Activated CD4-positive, alpha-beta T cell treated with anti-CD3 and anti-CD28 coated beads for 36 hours (primary cell): Measurements from ENCODE around the gene DNAL4. TPM values are rescaled to one million over a fixed set of nuclear protein-coding genes. Genes with fewer than 3 reads are reported as not detected.

Experiments used
- ATAC-seq: fragments of 200-7000 bp; cut with Tn5 transposase; one replicate; pipeline ENCODE4 v1.10.0; 2021; ENCODE audit warnings: mild to moderate bottlenecking, moderate library complexity
- CTCF ChIA-PET: fragments of 350-600 bp; sonication (Branson Sonifier 250); formaldehyde crosslinking; loops from one replicate; lab custom pipeline; 2021; ENCODE audit warnings: antibody characterized with exemption; lab: Charles Lee
- POLR2A ChIA-PET: fragments of 350-600 bp; sonication (Branson Sonifier 250); formaldehyde crosslinking; loops from one replicate; lab custom pipeline; 2021; ENCODE audit warnings: antibody characterized with exemption, inconsistent platforms; lab: Charles Lee
- DNase-seq: peaks from one replicate; pipeline ENCODE4 v3.0.0-alpha.2; 2020
- H3K27ac Mint-ChIP-seq: one replicate; pipeline ENCODE4 v1.8.0; 2021; ENCODE audit warnings: mixed read lengths
- H3K27me3 Mint-ChIP-seq: one replicate; pipeline ENCODE4 v1.8.0; 2021; ENCODE audit warnings: mixed read lengths
- H3K36me3 Mint-ChIP-seq: one replicate; pipeline ENCODE4 v1.8.0; 2021; ENCODE audit warnings: low read depth, mixed read lengths
- H3K4me1 Mint-ChIP-seq: one replicate; pipeline ENCODE4 v1.8.0; 2021; ENCODE audit warnings: mixed read lengths
- H3K4me3 Mint-ChIP-seq: one replicate; pipeline ENCODE4 v1.8.0; 2021; ENCODE audit warnings: mild to moderate bottlenecking, moderate library complexity, mixed read lengths
- H3K9me3 Mint-ChIP-seq: one replicate; pipeline ENCODE4 v1.8.0; 2021; ENCODE audit warnings: low read depth, mixed read lengths
- intact Hi-C, 2 experiments: fragments of 100-400 bp; cut with DNase I in 1 of 2; cut with micrococcal nuclease in 1 of 2; formaldehyde crosslinking; loops; one replicate each; pipeline versions ENCODE4 v1.14.2 to v1.15.1; 2022 to 2024; cut with DNase I, micrococcal nuclease
- total RNA-seq, 2 experiments: library from RNA; stranded (reverse); gene quantifications; one replicate each; pipeline ENCODE4 v1.2.3, GENCODE V29; 2021

The DNAL4 gene
- total RNA-seq, 2 experiments from 2014 or later: 7.4 to 8.0 TPM

- intact Hi-C loops: no loop called here
- H3K27ac Mint-ChIP-seq: no peak overlapping the region
- H3K4me3 Mint-ChIP-seq: no peak overlapping the region
- CTCF ChIA-PET: interaction anchor here (0.7 to 1.0 kb wide), 2 partner anchors 19 to 583 kb away, joined by 3 to 4 read pairs; no protein-coding TSS in a partner anchor
- peaks cover 9% of the 10 kb centered on the region for H3K4me1 Mint-ChIP-seq
- H3K27me3 Mint-ChIP-seq: no peaks in the 10 kb centered on the region
- H3K36me3 Mint-ChIP-seq: no peaks in the 10 kb centered on the region
- H3K9me3 Mint-ChIP-seq: no peaks in the 10 kb centered on the region
- POLR2A ChIA-PET: interaction anchor here (0.6 to 0.7 kb wide), 2 partner anchors 8 to 66 kb away, joined by 4 to 6 read pairs; no protein-coding TSS in a partner anchor
- no peak for DNase-seq
- ATAC-seq: no peak
These were observed 9.1 kb downstream of the DNAL4 start for GRCh38 chr22:38784856-38785255.

- Mint-ChIP-seq H3K4me3 (no peak overlapping the region), H3K27ac (no peak overlapping the region), H3K9me3 (no peaks in the 10 kb centered on the region), H3K27me3 (no peaks in the 10 kb centered on the region), H3K36me3 (no peaks in the 10 kb centered on the region), H3K4me1 (peaks cover 9% of the 10 kb centered on the region)
- ChIA-PET POLR2A (interaction anchor here (0.6 kb wide), 1 partner anchor 67 kb away, joined by 6 read pairs; no protein-coding TSS in a partner anchor), CTCF (no interaction called here)
- no peak for DNase-seq
- intact Hi-C loops: no loop called here
- ATAC-seq: no peak
These were observed 9.9 kb downstream of the DNAL4 start for GRCh38 chr22:38784035-38784434.

- POLR2A ChIA-PET: no interaction called here
- CTCF ChIA-PET: no interaction called here
- intact Hi-C loops: no loop called here
These were observed 10.8 kb downstream of the DNAL4 start for GRCh38 chr22:38783095-38783615.

GRCh38 chr22:38782402-38783094 is 11.4 kb downstream of the DNAL4 start:
- Mint-ChIP-seq H3K4me3 (no peak overlapping the region), H3K36me3 (no peaks in the 10 kb centered on the region), H3K9me3 (no peaks in the 10 kb centered on the region), H3K4me1 (peaks cover 9% of the 10 kb centered on the region), H3K27me3 (no peaks in the 10 kb centered on the region), H3K27ac (no peak overlapping the region)
- ATAC-seq (peak; percentile 65), DNase-seq (no peak)
- ChIA-PET CTCF (interaction anchor here (0.7 kb wide), 1 partner anchor 119 kb away, joined by 3 read pairs; no protein-coding TSS in a partner anchor), POLR2A (no interaction called here)
- intact Hi-C loops: no loop called here

More at GRCh38 chr22:38783095-38783615, 10.8 kb downstream of the DNAL4 start:
- Mint-ChIP-seq H3K4me1 (peaks cover 9% of the 10 kb centered on the region), H3K9me3 (no peaks in the 10 kb centered on the region), H3K27me3 (no peaks in the 10 kb centered on the region), H3K36me3 (no peaks in the 10 kb centered on the region), H3K27ac (peak overlapping the region; percentile 29), H3K4me3 (no peak overlapping the region)
- ATAC-seq (no peak), DNase-seq (no peak)

- no peak overlapping the region for H3K27ac Mint-ChIP-seq
- no peaks in the 10 kb centered on the region for H3K9me3 Mint-ChIP-seq
- POLR2A ChIA-PET: no interaction called here
- CTCF ChIA-PET: no interaction called here
- no peaks in the 10 kb centered on the region for H3K27me3 Mint-ChIP-seq
- ATAC-seq: no peak
- no peak overlapping the region for H3K4me3 Mint-ChIP-seq
- no peak for DNase-seq
- H3K4me1 Mint-ChIP-seq: peaks cover 9% of the 10 kb centered on the region
- H3K36me3 Mint-ChIP-seq: no peaks in the 10 kb centered on the region
- intact Hi-C loops: no loop called here
These were observed 12.9 kb downstream of the DNAL4 start for GRCh38 chr22:38781033-38781432.

- ChIA-PET CTCF (no interaction called here), POLR2A (no interaction called here)
- H3K27ac Mint-ChIP-seq: no peak overlapping the region
These were observed 16.8 kb downstream of the DNAL4 start for GRCh38 chr22:38777087-38777671.

GRCh38 chr22:38776086-38776485 is 17.9 kb downstream of the DNAL4 start:
- Mint-ChIP-seq H3K4me1 (no peaks in the 10 kb centered on the region), H3K27me3 (no peaks in the 10 kb centered on the region), H3K4me3 (no peak overlapping the region), H3K27ac (no peak overlapping the region), H3K9me3 (no peaks in the 10 kb centered on the region), H3K36me3 (no peaks in the 10 kb centered on the region)
- ChIA-PET POLR2A (no interaction called here), CTCF (no interaction called here)
- intact Hi-C loops: no loop called here
- ATAC-seq (no peak), DNase-seq (no peak)

More at GRCh38 chr22:38777087-38777671, 16.8 kb downstream of the DNAL4 start:
- no peak for ATAC-seq
- no peak overlapping the region for H3K4me3 Mint-ChIP-seq
- H3K4me1 Mint-ChIP-seq: peaks cover under 1% of the 10 kb centered on the region
- no peaks in the 10 kb centered on the region for H3K36me3 Mint-ChIP-seq
- no peaks in the 10 kb centered on the region for H3K27me3 Mint-ChIP-seq
- intact Hi-C loops: no loop called here
- no peaks in the 10 kb centered on the region for H3K9me3 Mint-ChIP-seq
- DNase-seq: no peak

GRCh38 chr22:38775656-38776055 is 18.3 kb downstream of the DNAL4 start:
- no peaks in the 10 kb centered on the region for H3K36me3 Mint-ChIP-seq
- no peaks in the 10 kb centered on the region for H3K4me1 Mint-ChIP-seq
- no peak for DNase-seq
- H3K27ac Mint-ChIP-seq: no peak overlapping the region
- ChIA-PET CTCF (no interaction called here), POLR2A (no interaction called here)
- no peak overlapping the region for H3K4me3 Mint-ChIP-seq
- intact Hi-C loops: no loop called here
- no peaks in the 10 kb centered on the region for H3K27me3 Mint-ChIP-seq
- no peaks in the 10 kb centered on the region for H3K9me3 Mint-ChIP-seq
- ATAC-seq: no peak

GRCh38 chr22:38774496-38775166 is 19.3 kb downstream of the DNAL4 start:
- intact Hi-C loops: no loop called here
- Mint-ChIP-seq H3K4me1 (no peaks in the 10 kb centered on the region), H3K36me3 (no peaks in the 10 kb centered on the region), H3K27me3 (no peaks in the 10 kb centered on the region), H3K27ac (no peak overlapping the region), H3K9me3 (no peaks in the 10 kb centered on the region), H3K4me3 (no peak overlapping the region)
- DNase-seq (no peak), ATAC-seq (no peak)
- ChIA-PET POLR2A (no interaction called here), CTCF (no interaction called here)

GRCh38 chr22:38773363-38773946 is 20.5 kb downstream of the DNAL4 start:
- POLR2A ChIA-PET: no interaction called here
- H3K36me3 Mint-ChIP-seq: no peaks in the 10 kb centered on the region
- H3K9me3 Mint-ChIP-seq: no peaks in the 10 kb centered on the region
- peaks cover 2% of the 10 kb centered on the region for H3K4me1 Mint-ChIP-seq
- H3K27ac Mint-ChIP-seq: no peak overlapping the region
- H3K4me3 Mint-ChIP-seq: no peak overlapping the region
- no peaks in the 10 kb centered on the region for H3K27me3 Mint-ChIP-seq
- DNase-seq (no peak), ATAC-seq (no peak)
- CTCF ChIA-PET: no interaction called here
- intact Hi-C loops: no loop called here

- intact Hi-C loops: no loop called here
- ChIA-PET POLR2A (no interaction called here), CTCF (no interaction called here)
- Mint-ChIP-seq H3K4me1 (peaks cover 2% of the 10 kb centered on the region), H3K9me3 (no peaks in the 10 kb centered on the region), H3K4me3 (no peak overlapping the region), H3K36me3 (no peaks in the 10 kb centered on the region), H3K27ac (no peak overlapping the region), H3K27me3 (no peaks in the 10 kb centered on the region)
- ATAC-seq: no peak
- no peak for DNase-seq
These were observed 21.4 kb downstream of the DNAL4 start for GRCh38 chr22:38772623-38772873.
